Spleen (tissue), 7 donors: ENCODE results near the gene ZPLD1.

Source experiments
- POLR2A ChIP-seq, 3 donors: fragments of 450-650 bp; IDR thresholded peaks; one replicate each; pipeline ENCODE4 v1.5.1; 2017; ENCODE audit warnings: antibody characterized with exemption in 3 of 3, mild to moderate bottlenecking in 1 of 3
- POLR2AphosphoS5 ChIP-seq, 3 donors: sonication (generic); formaldehyde crosslinking; IDR thresholded peaks; one replicate each; pipeline ENCODE4 v1.5.1; 2017; ENCODE audit warnings: antibody characterized with exemption in 3 of 3
- TF ChIP-seq, protein P1 (sequence below), 11 experiments: fragments of 200-600 bp in 7 of 11; fragments of 450-650 bp in 4 of 11; sonication (generic) in 4 of 11; IDR thresholded peaks in 8 of 11; conservative IDR thresholded peaks in 3 of 11; 1 replicate in 7 of 11; 2 replicates in 4 of 11; pipeline versions ENCODE4 v1.4.0 to v1.8.0; 2016 to 2021; ENCODE audit warnings: antibody characterized with exemption in 11 of 11, inconsistent platforms in 4 of 11, mild to moderate bottlenecking in 1 of 11
- donor health status: DM: no; HTN: no; CAD: no; lungs with moderate emphysema.
- donor health status: DM: no; HTN: no; CAD: no.
- donor health status: DM: no; HTN: no; CAD: no.

DNA sequence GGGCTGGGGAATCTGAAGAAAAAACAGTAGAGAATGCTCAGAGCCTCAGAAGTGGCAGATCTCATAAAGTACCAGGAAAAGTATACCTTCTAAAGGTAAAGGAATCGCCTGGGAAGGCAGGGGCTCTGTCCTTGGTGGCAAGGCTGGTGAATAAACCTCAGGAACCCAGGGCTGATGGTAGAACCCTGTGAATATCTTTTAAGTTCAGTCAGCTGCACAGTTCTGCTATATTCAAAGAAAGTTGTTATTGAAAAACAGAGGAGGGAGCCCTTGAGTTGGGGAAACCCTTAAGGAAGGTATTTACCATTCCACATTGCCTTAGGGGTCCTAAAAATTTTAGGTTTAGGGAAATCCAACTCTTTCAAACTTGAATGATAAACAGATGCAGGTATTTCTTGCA is 31.2 kb downstream of the ZPLD1 start:
- TF ChIP-seq, protein P1, sequence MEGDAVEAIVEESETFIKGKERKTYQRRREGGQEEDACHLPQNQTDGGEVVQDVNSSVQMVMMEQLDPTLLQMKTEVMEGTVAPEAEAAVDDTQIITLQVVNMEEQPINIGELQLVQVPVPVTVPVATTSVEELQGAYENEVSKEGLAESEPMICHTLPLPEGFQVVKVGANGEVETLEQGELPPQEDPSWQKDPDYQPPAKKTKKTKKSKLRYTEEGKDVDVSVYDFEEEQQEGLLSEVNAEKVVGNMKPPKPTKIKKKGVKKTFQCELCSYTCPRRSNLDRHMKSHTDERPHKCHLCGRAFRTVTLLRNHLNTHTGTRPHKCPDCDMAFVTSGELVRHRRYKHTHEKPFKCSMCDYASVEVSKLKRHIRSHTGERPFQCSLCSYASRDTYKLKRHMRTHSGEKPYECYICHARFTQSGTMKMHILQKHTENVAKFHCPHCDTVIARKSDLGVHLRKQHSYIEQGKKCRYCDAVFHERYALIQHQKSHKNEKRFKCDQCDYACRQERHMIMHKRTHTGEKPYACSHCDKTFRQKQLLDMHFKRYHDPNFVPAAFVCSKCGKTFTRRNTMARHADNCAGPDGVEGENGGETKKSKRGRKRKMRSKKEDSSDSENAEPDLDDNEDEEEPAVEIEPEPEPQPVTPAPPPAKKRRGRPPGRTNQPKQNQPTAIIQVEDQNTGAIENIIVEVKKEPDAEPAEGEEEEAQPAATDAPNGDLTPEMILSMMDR (IDR thresholded peaks at IDR 0.05 in 8 of 11, conservative IDR thresholded peaks at IDR 0.05 in 3 of 11) = no peak
- TF ChIP-seq POLR2A (IDR thresholded peaks at IDR 0.05) (no peak), POLR2AphosphoS5 (IDR thresholded peaks at IDR 0.05) (no peak)
